GM12878 (cell line): Measurements from ENCODE around the gene NELFE. TPM values are rescaled to one million over a fixed set of nuclear protein-coding genes. Genes with fewer than 3 reads are reported as not detected.

ENCODE experiments used
- ATAC-seq: fragments of 200-7000 bp; cut with Tn5 transposase; 3 replicates; pipeline ENCODE4 v1.9.1; 2020; ENCODE audit warnings: mild to moderate bottlenecking, moderate library complexity
- BruUV-seq: library from RNA; stranded (reverse); fragments of 400-500 nt; replicated peaks from 2 replicates; lab custom pipeline; 2021; lab: Mats Ljungman, UMichigan
- CTCF ChIA-PET: fragments of 300-600 bp; sonication (Branson Sonifier 250); formaldehyde crosslinking; extraction: SDS; loops from one replicate; lab custom pipeline; 2021; ENCODE audit warnings: inconsistent platforms; lab: Yijun Ruan, JAX
- POLR2A ChIA-PET: fragments of 350-600 bp; formaldehyde crosslinking; extraction: SDS; loops from one replicate; lab custom pipeline; 2021; ENCODE audit warnings: inconsistent platforms; lab: Charles Lee
- RAD21 ChIA-PET: fragments of 300-600 bp; sonication (Branson Sonifier 250); formaldehyde crosslinking; loops from one replicate; lab custom pipeline; 2023; ENCODE audit warnings: antibody characterized with exemption; ENCODE audit not compliant: unreplicated experiment; lab: Charles Lee
- SMC1A ChIA-PET: fragments of 300-600 bp; sonication (Branson Sonifier 250); formaldehyde crosslinking; loops from one replicate; lab custom pipeline; 2023; ENCODE audit not compliant: unreplicated experiment, uncharacterized antibody; lab: Charles Lee
- DNase-seq: peaks from one replicate; pipeline ENCODE4 v3.0.0-alpha.2; 2011; ENCODE audit warnings: low read depth, low spot score
- FAIRE-seq: peaks from 3 replicates; lab custom pipeline; 2011; peaks lifted over from hg19 to GRCh38; lab: Jason Lieb, UNC
- H2AFZ ChIP-seq: 2 replicates; pipeline ENCODE4 v1.6.0; 2011; ENCODE audit warnings: low read depth, low read length, control low read depth; ENCODE audit not compliant: control insufficient read depth
- H3K27ac ChIP-seq: 2 replicates; pipeline ENCODE4 v1.5.1; 2011; ENCODE audit warnings: control low read depth; ENCODE audit not compliant: control insufficient read depth, insufficient read depth
- H3K27me3 ChIP-seq, 2 experiments: replicated peaks in 1 of 2; 2 replicates each; pipeline versions ENCODE4 v1.6.0 to v1.6.1; 2011; ENCODE audit warnings: low read length in 1 of 2; ENCODE audit not compliant: control insufficient read depth in 2 of 2, insufficient read depth in 2 of 2
- H3K36me3 ChIP-seq, 2 experiments: 2 replicates each; pipeline ENCODE4 v1.5.1; 2011; ENCODE audit warnings: low read length in 1 of 2; ENCODE audit not compliant: control insufficient read depth in 2 of 2, insufficient read depth in 2 of 2
- H3K4me1 ChIP-seq: 2 replicates; pipeline ENCODE4 v1.6.1; 2011; ENCODE audit warnings: mild to moderate bottlenecking, low read length, moderate library complexity, mixed read lengths; ENCODE audit not compliant: control insufficient read depth, insufficient read depth
- H3K4me2 ChIP-seq: 2 replicates; pipeline ENCODE4 v1.6.0; 2011; ENCODE audit warnings: control low read depth; ENCODE audit not compliant: control insufficient read depth, insufficient read depth
- H3K4me3 ChIP-seq: fragments of 200-600 bp; sonication (generic); 2 replicates; pipeline ENCODE4 v1.5.1; 2016
- H3K79me2 ChIP-seq: 2 replicates; pipeline ENCODE4 v1.6.0; 2011; ENCODE audit warnings: low read length; ENCODE audit not compliant: control insufficient read depth, insufficient read depth
- H3K9ac ChIP-seq: 2 replicates; pipeline ENCODE4 v1.8.0; 2011; ENCODE audit warnings: low read length, control low read depth, mixed read lengths; ENCODE audit not compliant: control insufficient read depth, insufficient read depth
- H3K9me3 ChIP-seq: replicated peaks from 3 replicates; pipeline ENCODE4 v1.5.1; 2011; ENCODE audit warnings: mild to moderate bottlenecking, low read length; ENCODE audit not compliant: control insufficient read depth, insufficient read depth
- H4K20me1 ChIP-seq: 2 replicates; pipeline ENCODE4 v1.6.0; 2011; ENCODE audit not compliant: control insufficient read depth, insufficient read depth
- ASH2L ChIP-seq: fragments of 300-600, 200-600 bp; sonication (generic); IDR thresholded peaks from 2 replicates; pipeline ENCODE4 v1.6.1; 2017; ENCODE audit warnings: low read depth, mild to moderate bottlenecking, borderline replicate concordance
- ATF3 ChIP-seq: IDR thresholded peaks from 2 replicates; pipeline ENCODE4 v1.6.1; 2011; ENCODE audit warnings: low read depth, mild to moderate bottlenecking, low read length, moderate library complexity, borderline replicate concordance; ENCODE audit errors: extremely low read depth
- CREM ChIP-seq: IDR thresholded peaks from 2 replicates; pipeline ENCODE4 v1.6.1; 2014; ENCODE audit warnings: antibody characterized with exemption, low read depth
- GABPA ChIP-seq: IDR thresholded peaks from 2 replicates; pipeline ENCODE4 v1.6.1; 2014; ENCODE audit warnings: antibody characterized with exemption, low read depth, mild to moderate bottlenecking, inconsistent platforms
- IKZF1 ChIP-seq: fragments of 450-650 bp; conservative IDR thresholded peaks from 2 replicates; pipeline ENCODE4 v1.6.1; 2017; ENCODE audit warnings: antibody characterized with exemption, mild to moderate bottlenecking
- IKZF2 ChIP-seq, 2 experiments: fragments of 450-650 bp; IDR thresholded peaks; 2 replicates each; pipeline ENCODE4 v1.6.1; 2017; ENCODE audit warnings: mild to moderate bottlenecking in 2 of 2, moderate library complexity in 2 of 2
- IRF3 ChIP-seq: fragments of 450-650 bp; IDR thresholded peaks from 2 replicates; pipeline ENCODE4 v1.6.1; 2014; ENCODE audit warnings: mild to moderate bottlenecking
- JUNB ChIP-seq: IDR thresholded peaks from 2 replicates; pipeline ENCODE4 v1.6.1; 2016; ENCODE audit warnings: antibody characterized with exemption, mild to moderate bottlenecking
- PML ChIP-seq: IDR thresholded peaks from 2 replicates; pipeline ENCODE4 v1.6.1; 2012; ENCODE audit warnings: low read length, inconsistent platforms
- RELB ChIP-seq: fragments of 450-650 bp; IDR thresholded peaks from 2 replicates; pipeline ENCODE4 v1.6.1; 2017; ENCODE audit warnings: low read depth, mild to moderate bottlenecking, moderate library complexity
- SKIL ChIP-seq: fragments of 450-650 bp; IDR thresholded peaks from 2 replicates; pipeline ENCODE4 v1.6.1; 2017; ENCODE audit warnings: mild to moderate bottlenecking, low read depth, inconsistent platforms; ENCODE audit not compliant: poor library complexity, severe bottlenecking
- USF2 ChIP-seq: IDR thresholded peaks from 2 replicates; pipeline ENCODE4 v1.6.1; 2011; ENCODE audit warnings: low read depth, low read length, improper control_type of control experiment, borderline replicate concordance
- YY1 ChIP-seq: IDR thresholded peaks from 2 replicates; pipeline ENCODE4 v1.6.1; 2011; ENCODE audit warnings: low read depth, mild to moderate bottlenecking, low read length
- ZNF207 ChIP-seq: fragments of 450-650 bp; IDR thresholded peaks from 2 replicates; pipeline ENCODE4 v1.6.1; 2014; ENCODE audit warnings: antibody characterized with exemption, mild to moderate bottlenecking, borderline replicate concordance
- WGBS: methylation state at CpG from one replicate; pipeline ENCODE4 v1.1.6; 2016; ENCODE audit warnings: low lambda C conversion rate; ENCODE audit not compliant: insufficient replicate concordance, insufficient coverage; ENCODE audit errors: missing lambda C conversion rate; 5-methylcytosine and 5-hydroxymethylcytosine counted together
- in situ Hi-C: fragments of 300-500 bp; cut with MboI; formaldehyde crosslinking; loops from 9 replicates; pipeline ENCODE4 v1.14.3; 2018; ENCODE audit warnings: mixed read lengths
- intact Hi-C: fragments of 100-400 bp; cut with micrococcal nuclease; formaldehyde crosslinking; loops from one replicate; pipeline ENCODE4 v1.14.2; 2022; ENCODE audit not compliant: unreplicated experiment
- polyA plus RNA-seq, 11 experiments: library from polyadenylated mRNA; depleted of rRNA in 4 of 11; unstranded in 6 of 11; stranded (reverse) in 5 of 11; fragments of >200 nt; fragmentation: Nextera tagmentation in 4 of 11; fragmentation: Illumina TruSeq in 1 of 11; extraction: Ambion mirVana in 4 of 11; extraction: Trizol in 1 of 11; gene quantifications; 1 replicate in 1 of 11; 2 replicates in 10 of 11; pipeline versions ENCODE4 v1.2.1 to v1.2.3, GENCODE V29; 2011 to 2016; ENCODE audit warnings: inconsistent platforms in 2 of 11, missing spikeins in 2 of 11, low read depth in 1 of 11
- total RNA-seq, 4 experiments: library from RNA; depleted of rRNA in 3 of 4; stranded (reverse); fragments of >200 nt in 3 of 4; fragmentation: Illumina TruSeq in 1 of 4; extraction: Trizol in 1 of 4; gene quantifications; 2 replicates each; pipeline versions ENCODE4 v1.2.1 to v1.2.3, GENCODE V29; 2013 to 2021

Gene NELFE
- total and polyA plus RNA-seq, 10 of the 15 experiments (the other 5 are each of a cell fraction or from before 2014, with no cell fraction given), result 8.5 to 105 (median 59.7) TPM

- TF ChIP-seq IKZF2 (IDR thresholded peaks at IDR 0.05) (no peak), CREM (no peak), JUNB (no peak)
Observed at GRCh38 chr6:31967926-31968320, 9.2 kb upstream of the NELFE start (continued).

- ChIA-PET POLR2A (no interaction called here), RAD21 (no interaction called here), CTCF (interaction anchor here (1.3 kb wide), 1 partner anchor 15 kb away, joined by 4 read pairs; no protein-coding TSS in a partner anchor), SMC1A (no interaction called here)
- H3K79me2 ChIP-seq, result peaks cover 14% of the 10 kb centered on the region
- no peak overlapping the region for H2AFZ ChIP-seq
- TF ChIP-seq SKIL (no peak), GABPA (no peak), IKZF1 (no peak), PML (no peak), IRF3 (no peak), ZNF207 (no peak), RELB (no peak), ASH2L (no peak), USF2 (no peak), YY1 (no peak), ATF3 (no peak)
- no peaks in the 10 kb centered on the region for H3K27me3 ChIP-seq
- H3K36me3 ChIP-seq, result peaks cover 23 to 24% of the 10 kb centered on the region in 2 experiments
- no peak for DNase-seq
- no peak overlapping the region for H3K9ac ChIP-seq
- peaks cover 9% of the 10 kb centered on the region; the same call in 1 of the 2 replicates for H3K4me1 ChIP-seq
- no peak overlapping the region for H3K4me3 ChIP-seq
- no peak for ATAC-seq
- no peaks in the 10 kb centered on the region for H3K9me3 ChIP-seq
- WGBS, result 71% methylated on average over 9 of the region's 10 CpGs
- FAIRE-seq, result no peak
- BruUV-seq, result no TSS peak
- in situ Hi-C loops, result no loop called here
- no peak overlapping the region for H3K27ac ChIP-seq
- H4K20me1 ChIP-seq, result no peaks in the 10 kb centered on the region
- intact Hi-C loops, result no loop called here
- no peak overlapping the region for H3K4me2 ChIP-seq
Observed at GRCh38 chr6:31966997-31967925, 8.5 kb upstream of the NELFE start.
